GM19395 (cell line): Measurements from ENCODE around the gene CUL9.
"Not testable (repeated sequence)": the region's sequence is repeated elsewhere in the genome, so short reads cannot be mapped to it uniquely, and the experiment has no call there.

Experiments used
- ATAC-seq: cut with Tn5 transposase; IDR thresholded peaks from one replicate; pipeline ENCODE4 v1.9.1; 2021; ENCODE audit warnings: mild to moderate bottlenecking, moderate library complexity; ENCODE audit not compliant: unreplicated experiment

Gene CUL9

DNA sequence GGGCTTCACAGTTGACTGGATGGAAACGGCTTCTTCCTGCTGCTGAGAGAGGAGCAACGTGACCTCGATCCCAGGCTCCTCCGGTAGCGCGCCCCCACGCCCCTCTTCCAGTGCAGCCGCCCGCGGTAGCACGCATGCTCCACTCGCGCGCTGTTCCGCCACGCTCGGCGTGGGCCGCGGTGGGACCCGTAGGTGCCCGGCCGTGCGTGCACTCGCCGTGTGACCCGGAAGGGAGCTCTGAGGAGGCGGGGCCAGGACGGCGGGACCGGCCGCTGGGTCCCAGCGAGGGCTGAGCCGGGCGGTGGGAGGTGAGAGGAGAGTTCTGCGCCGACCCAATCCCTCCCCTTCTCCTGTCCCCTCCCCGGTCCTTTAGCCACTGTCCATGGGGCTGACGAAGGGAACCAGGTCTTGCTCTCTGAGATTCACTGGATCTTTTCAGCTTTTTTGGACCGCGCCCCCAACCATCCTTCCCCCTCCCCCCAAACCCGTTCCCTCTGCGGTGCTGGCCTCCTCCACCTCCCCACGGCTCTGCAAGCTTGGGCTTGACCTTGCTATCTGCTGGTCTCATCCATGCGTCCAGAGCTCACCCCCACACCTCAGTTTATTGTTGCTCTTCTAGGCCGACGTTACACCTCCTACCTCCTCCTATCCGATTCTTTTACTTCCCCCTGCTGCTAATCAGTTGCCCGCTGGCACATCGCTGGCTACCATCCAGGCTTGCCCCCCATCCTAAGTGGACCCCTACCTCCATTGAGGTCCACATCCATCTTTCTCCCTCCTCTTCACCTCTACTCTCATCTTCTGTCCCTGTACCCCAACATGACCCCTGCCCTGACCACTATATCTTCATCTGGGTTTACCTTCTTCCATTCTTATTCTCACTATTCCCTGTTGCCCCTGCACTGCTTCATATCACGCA lies at the start of gene CUL9:
TSS of gene CUL9 (plus strand) at position 255 of the 919 bp plus-strand sequence. CDS start 2,115 bp downstream, outside the sequence.
- peak; percentile 91 for ATAC-seq

GRCh38 chr6:43138267-43138666 lies 43.7 kb upstream of the CUL9 start:
- ATAC-seq, result no peak

DNA sequence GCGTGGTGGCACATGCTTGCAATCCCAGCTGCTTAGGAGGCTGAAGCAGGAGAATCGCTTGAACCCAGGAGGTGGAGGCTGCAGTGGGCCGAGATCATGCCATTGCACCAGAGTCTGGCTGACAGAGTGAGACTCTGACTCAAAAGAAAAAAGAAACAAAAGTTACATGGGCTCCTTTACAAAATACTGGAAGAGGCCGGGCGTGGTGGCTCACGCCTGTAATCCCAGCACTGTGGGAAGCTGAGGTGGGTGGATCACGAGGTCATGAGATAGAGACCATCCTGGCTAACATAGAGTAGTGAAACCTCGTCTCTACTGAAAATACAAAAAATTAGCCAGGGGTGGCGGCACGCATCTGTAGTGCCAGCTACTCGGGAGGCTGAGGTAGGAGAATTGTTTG lies 42.0 kb upstream of the CUL9 start:
- not testable (repeated sequence) for ATAC-seq

GRCh38 chr6:43141644-43142043 lies 40.4 kb upstream of the CUL9 start:
- ATAC-seq, result no peak

GRCh38 chr6:43142101-43142500 lies 39.9 kb upstream of the CUL9 start:
- no peak for ATAC-seq

DNA sequence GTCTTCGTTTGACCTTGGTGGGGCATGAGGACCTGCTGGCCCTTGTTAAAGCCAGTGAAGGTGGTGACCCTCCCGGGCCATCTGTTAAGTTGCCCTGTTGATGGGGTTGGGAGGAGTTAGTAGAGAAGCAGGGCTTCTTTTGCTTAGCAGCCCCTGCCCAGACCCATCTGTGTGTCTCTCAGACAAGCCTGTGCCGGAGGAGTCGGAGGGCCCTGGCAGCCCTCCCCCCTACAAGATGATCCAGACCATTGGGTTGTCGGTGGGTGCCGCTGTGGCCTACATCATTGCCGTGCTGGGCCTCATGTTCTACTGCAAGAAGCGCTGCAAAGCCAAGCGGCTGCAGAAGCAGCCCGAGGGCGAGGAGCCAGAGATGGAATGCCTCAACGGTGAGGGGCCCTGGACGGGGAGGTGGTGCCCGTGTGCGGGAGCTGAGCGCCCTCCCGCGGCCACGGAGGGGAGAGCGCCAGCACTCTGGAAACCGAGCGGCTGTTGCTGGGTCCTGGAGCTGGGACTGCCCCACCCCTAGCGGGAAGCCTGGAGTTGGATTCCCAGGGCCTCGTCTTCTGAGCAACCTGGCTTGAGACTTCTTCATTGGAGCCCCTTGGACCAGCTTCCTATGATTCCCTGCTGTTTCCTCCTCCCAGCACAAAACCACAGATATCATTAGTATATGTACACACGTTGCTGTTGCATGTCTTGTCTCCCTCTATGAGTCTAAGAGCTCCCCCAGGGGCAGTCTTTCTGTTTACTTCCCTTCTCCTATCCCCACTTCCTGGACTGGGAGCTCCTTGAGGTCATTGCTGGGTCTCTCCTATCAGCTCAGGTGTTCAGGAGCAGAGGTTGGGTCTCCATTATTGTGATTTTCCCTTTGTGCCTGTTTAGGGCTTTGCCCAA lies 38.5 kb upstream of the CUL9 start:
- ATAC-seq, result no peak

- no peak for ATAC-seq
Measured at GRCh38 chr6:43144879-43145278, 37.1 kb upstream of the CUL9 start.

DNA sequence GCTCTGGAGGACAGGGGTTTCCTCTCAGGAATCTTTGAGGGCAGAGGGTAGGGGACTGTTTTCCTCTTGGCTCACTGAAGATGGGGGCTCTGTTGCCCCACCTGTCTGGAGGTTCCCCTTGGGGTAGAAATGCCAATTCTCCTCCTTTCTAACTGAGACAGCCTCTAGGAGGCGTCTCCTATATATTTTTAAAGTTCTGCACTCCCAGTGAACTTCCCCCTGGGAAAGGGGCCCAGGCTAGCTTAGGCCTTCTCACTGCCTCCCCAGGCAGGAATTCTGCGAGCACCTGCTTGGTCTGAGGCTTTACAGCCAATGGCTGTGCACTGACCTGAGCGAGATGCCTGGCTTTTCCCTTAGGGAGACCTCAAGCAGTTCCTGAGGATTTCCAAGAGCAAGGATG lies 35.7 kb upstream of the CUL9 start:
- no peak for ATAC-seq

DNA sequence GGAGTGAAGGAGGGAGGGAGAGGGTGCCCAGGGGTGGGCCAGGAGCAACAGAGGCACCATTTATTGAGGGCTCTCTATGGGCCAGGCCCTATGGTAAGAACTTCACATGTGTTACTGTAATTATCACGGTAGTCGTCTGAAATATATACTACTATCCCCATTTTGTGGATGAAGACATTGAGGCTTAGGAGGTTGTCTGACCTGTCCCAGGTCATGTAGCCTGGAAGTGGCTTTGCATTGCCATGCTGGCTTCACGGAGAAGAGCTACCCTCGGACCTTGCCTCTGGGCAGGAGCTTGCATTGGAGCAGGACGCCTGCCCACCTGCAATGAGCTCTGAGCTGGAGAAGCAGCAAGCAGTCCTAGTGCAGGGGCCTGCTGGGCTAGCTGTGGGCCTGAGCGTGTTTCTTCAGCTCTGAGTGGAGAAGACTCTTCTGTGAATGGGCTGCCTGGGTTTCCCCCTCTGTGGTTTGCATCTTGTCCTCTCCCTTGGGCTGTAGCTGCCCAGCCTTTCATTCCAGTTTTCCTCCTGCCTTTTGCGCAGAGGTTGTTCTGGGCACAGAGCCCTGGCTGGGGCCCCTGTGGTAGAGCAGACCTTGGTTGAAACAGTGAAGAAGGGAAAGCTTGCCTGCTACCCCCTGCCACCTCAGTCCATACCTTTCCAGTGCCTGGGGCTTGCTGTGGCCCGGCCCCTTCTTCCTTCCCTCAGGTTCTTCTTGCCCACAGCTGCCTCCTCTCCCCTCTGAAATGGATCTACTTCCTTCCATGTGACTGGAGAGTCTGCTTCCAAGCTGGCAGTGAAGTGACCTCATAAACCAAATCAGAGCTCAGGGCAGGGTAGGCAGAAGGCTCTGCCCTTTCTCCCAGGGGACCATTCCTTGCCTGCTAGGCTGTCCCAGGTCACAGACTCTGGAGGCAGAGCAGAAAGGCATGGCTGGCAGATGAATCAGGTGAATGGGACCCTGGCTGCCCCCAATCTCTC lies 35.0 kb upstream of the CUL9 start:
- ATAC-seq, result no peak

GRCh38 chr6:43147691-43148477 lies 34.1 kb upstream of the CUL9 start:
- no peak for ATAC-seq

- ATAC-seq, result no peak
Measured at GRCh38 chr6:43149265-43149664, 32.7 kb upstream of the CUL9 start.

GRCh38 chr6:43150051-43150751 lies 31.8 kb upstream of the CUL9 start:
- ATAC-seq, result no peak

GRCh38 chr6:43159599-43159998 lies 22.4 kb upstream of the CUL9 start:
- ATAC-seq, result no peak

- ATAC-seq, result no peak
Measured at GRCh38 chr6:43163899-43164298, 18.1 kb upstream of the CUL9 start.

- no peak for ATAC-seq
Measured at GRCh38 chr6:43170417-43170930, 11.5 kb upstream of the CUL9 start.

- peak; percentile 59 for ATAC-seq
Measured at GRCh38 chr6:43170931-43171706, 10.9 kb upstream of the CUL9 start, which contains the start of gene SRF. SRF (plus strand) TSS chr6:43171269; CDS start chr6:43171657, 388 bp downstream.

DNA sequence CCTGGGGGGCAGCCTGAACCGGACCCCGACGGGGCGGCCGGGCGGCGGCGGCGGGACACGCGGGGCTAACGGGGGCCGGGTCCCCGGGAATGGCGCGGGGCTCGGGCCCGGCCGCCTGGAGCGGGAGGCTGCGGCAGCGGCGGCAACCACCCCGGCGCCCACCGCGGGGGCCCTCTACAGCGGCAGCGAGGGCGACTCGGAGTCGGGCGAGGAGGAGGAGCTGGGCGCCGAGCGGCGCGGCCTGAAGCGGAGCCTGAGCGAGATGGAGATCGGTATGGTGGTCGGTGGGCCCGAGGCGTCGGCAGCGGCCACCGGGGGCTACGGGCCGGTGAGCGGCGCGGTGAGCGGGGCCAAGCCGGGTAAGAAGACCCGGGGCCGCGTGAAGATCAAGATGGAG lies 10.3 kb upstream of the CUL9 start:
- no peak for ATAC-seq
